Measurements from ENCODE around the gene RUFY1.

DNA sequence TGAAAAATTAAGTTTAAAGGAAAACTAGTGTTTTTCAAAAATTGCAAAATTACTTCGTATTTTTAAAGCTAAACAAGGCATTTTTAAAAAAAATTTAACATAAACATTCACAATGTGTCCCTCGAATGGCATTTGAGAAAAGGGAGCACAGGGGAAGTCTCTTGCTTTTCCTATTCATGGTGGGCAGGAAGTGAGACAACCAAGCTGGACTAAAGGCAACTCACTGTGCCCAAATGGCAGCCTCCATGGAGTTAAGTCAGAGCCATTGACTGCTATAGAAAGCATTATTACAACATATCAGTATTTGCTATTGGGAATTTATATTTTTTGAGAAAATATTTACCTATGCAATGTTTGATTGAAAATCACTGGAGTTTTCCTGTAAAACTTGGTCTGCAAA is 64.8 kb downstream of the RUFY1 start:
- TF ChIP-seq, protein P1, sequence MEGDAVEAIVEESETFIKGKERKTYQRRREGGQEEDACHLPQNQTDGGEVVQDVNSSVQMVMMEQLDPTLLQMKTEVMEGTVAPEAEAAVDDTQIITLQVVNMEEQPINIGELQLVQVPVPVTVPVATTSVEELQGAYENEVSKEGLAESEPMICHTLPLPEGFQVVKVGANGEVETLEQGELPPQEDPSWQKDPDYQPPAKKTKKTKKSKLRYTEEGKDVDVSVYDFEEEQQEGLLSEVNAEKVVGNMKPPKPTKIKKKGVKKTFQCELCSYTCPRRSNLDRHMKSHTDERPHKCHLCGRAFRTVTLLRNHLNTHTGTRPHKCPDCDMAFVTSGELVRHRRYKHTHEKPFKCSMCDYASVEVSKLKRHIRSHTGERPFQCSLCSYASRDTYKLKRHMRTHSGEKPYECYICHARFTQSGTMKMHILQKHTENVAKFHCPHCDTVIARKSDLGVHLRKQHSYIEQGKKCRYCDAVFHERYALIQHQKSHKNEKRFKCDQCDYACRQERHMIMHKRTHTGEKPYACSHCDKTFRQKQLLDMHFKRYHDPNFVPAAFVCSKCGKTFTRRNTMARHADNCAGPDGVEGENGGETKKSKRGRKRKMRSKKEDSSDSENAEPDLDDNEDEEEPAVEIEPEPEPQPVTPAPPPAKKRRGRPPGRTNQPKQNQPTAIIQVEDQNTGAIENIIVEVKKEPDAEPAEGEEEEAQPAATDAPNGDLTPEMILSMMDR (IDR thresholded peaks at IDR 0.05): no peak
- TF ChIP-seq EP300 (IDR thresholded peaks at IDR 0.05; ENCODE audit: low read depth) (no peak), POLR2AphosphoS5 (IDR thresholded peaks at IDR 0.05) (no peak)

Measured in transverse colon (tissue), 4 donors.